ENCODE measurements around the gene EMILIN1.
"Not testable (repeated sequence)": the region's sequence is repeated elsewhere in the genome, so short reads cannot be mapped to it uniquely, and the experiment has no call there.

Gene EMILIN1

GRCh38 chr2:27054721-27055120 is 23.7 kb upstream of the EMILIN1 start:
- DNase-seq: no peak

- no peak for DNase-seq
Observed at GRCh38 chr2:27057184-27057583, 21.2 kb upstream of the EMILIN1 start.

- DNase-seq: no peak
Observed at GRCh38 chr2:27058210-27058609, 20.2 kb upstream of the EMILIN1 start.

- no peak for DNase-seq
Observed at GRCh38 chr2:27059141-27059820, 19.1 kb upstream of the EMILIN1 start.

- DNase-seq: no peak
Observed at GRCh38 chr2:27060323-27060722, 18.1 kb upstream of the EMILIN1 start.

- peak; percentile 84 to 94 for DNase-seq
Observed at GRCh38 chr2:27065128-27065527, 13.3 kb upstream of the EMILIN1 start.

- DNase-seq: no peak
Observed at GRCh38 chr2:27067385-27067784, 11.0 kb upstream of the EMILIN1 start.

GRCh38 chr2:27069436-27069835 is 9.0 kb upstream of the EMILIN1 start:
- DNase-seq: no peak

GRCh38 chr2:27069961-27070618 is 8.3 kb upstream of the EMILIN1 start:
- no peak for DNase-seq

GRCh38 chr2:27070653-27071276 is 7.7 kb upstream of the EMILIN1 start:
- no peak for DNase-seq

- DNase-seq: peak; percentile 85 to 88
Observed at GRCh38 chr2:27071277-27071989, 7.0 kb upstream of the EMILIN1 start, which contains the start of gene OST4. Gene OST4 (minus strand): TSS chr2:27071654.

- DNase-seq: no peak
Observed at GRCh38 chr2:27071990-27072830, 6.2 kb upstream of the EMILIN1 start.

- DNase-seq: no peak
Observed at GRCh38 chr2:27072920-27073319, 5.5 kb upstream of the EMILIN1 start.

GRCh38 chr2:27073782-27074181 is 4.6 kb upstream of the EMILIN1 start:
- DNase-seq: no peak

- peak; percentile 40 to 72 for DNase-seq
Observed at GRCh38 chr2:27074738-27075565, 3.5 kb upstream of the EMILIN1 start.

- not testable (repeated sequence) for DNase-seq
Observed at GRCh38 chr2:27075566-27075871, 2.9 kb upstream of the EMILIN1 start.

GRCh38 chr2:27076323-27076722 is 2.1 kb upstream of the EMILIN1 start:
- DNase-seq: no peak

- no peak for DNase-seq
Observed at GRCh38 chr2:27077231-27077630, 1.2 kb upstream of the EMILIN1 start.

- no peak for DNase-seq
Observed at GRCh38 chr2:27079233-27080139, 1.1 kb downstream of the EMILIN1 start.

GRCh38 chr2:27080140-27080469 is 1.7 kb downstream of the EMILIN1 start:
- DNase-seq: peak in 1 of 2 experiments; percentile 10

GRCh38 chr2:27080603-27080936 is 2.2 kb downstream of the EMILIN1 start:
- DNase-seq: no peak
